GM19455 (cell line): ENCODE measurements around the gene SNX5.

Experiments used
- ATAC-seq: cut with Tn5 transposase; IDR thresholded peaks from one replicate; pipeline ENCODE4 v1.9.1; 2021; ENCODE audit not compliant: unreplicated experiment

SNX5 gene

GRCh38 chr20:17941826-17942196, 26.8 kb downstream of the SNX5 start:
- no peak for ATAC-seq

GRCh38 chr20:17941087-17941825, 27.3 kb downstream of the SNX5 start:
- ATAC-seq, result no peak

- no peak for ATAC-seq
Observed at GRCh38 chr20:17940224-17940971, 28.2 kb downstream of the SNX5 start.

- no peak for ATAC-seq
Observed at GRCh38 chr20:17939622-17940223, 28.9 kb downstream of the SNX5 start.

GRCh38 chr20:17938871-17939619, 29.5 kb downstream of the SNX5 start:
- ATAC-seq, result peak; percentile 75

GRCh38 chr20:17936761-17937732, 31.5 kb downstream of the SNX5 start:
- ATAC-seq, result no peak

- no peak for ATAC-seq
Observed at GRCh38 chr20:17936286-17936760, 32.3 kb downstream of the SNX5 start.

GRCh38 chr20:17935761-17936160, 32.8 kb downstream of the SNX5 start:
- no peak for ATAC-seq

GRCh38 chr20:17935186-17935585, 33.4 kb downstream of the SNX5 start:
- no peak for ATAC-seq

GRCh38 chr20:17934141-17934862, 34.3 kb downstream of the SNX5 start:
- ATAC-seq, result no peak

GRCh38 chr20:17933711-17934110, 34.9 kb downstream of the SNX5 start:
- no peak for ATAC-seq

GRCh38 chr20:17933121-17933520, 35.5 kb downstream of the SNX5 start:
- ATAC-seq, result no peak

- ATAC-seq, result no peak
Observed at GRCh38 chr20:17932396-17932795, 36.2 kb downstream of the SNX5 start.

- ATAC-seq, result no peak
Observed at GRCh38 chr20:17931513-17931912, 37.1 kb downstream of the SNX5 start.

- no peak for ATAC-seq
Observed at GRCh38 chr20:17928633-17929311, 39.8 kb downstream of the SNX5 start.

- no peak for ATAC-seq
Observed at GRCh38 chr20:17928211-17928611, 40.4 kb downstream of the SNX5 start.

- no peak for ATAC-seq
Observed at GRCh38 chr20:17925940-17926300, 42.7 kb downstream of the SNX5 start.

- no peak for ATAC-seq
Observed at GRCh38 chr20:17925141-17925939, 43.3 kb downstream of the SNX5 start.
